HG03095 (cell line): Measurements from ENCODE around the gene IFITM10.

Source experiments
- ATAC-seq: cut with Tn5 transposase; IDR thresholded peaks from one replicate; pipeline ENCODE4 v1.9.1; 2021; ENCODE audit warnings: moderate library complexity; ENCODE audit not compliant: unreplicated experiment

IFITM10 gene

GRCh38 chr11:1742371-1742770, 8.0 kb downstream of the IFITM10 start:
- no peak for ATAC-seq

GRCh38 chr11:1741741-1742140, 8.7 kb downstream of the IFITM10 start:
- no peak for ATAC-seq

DNA sequence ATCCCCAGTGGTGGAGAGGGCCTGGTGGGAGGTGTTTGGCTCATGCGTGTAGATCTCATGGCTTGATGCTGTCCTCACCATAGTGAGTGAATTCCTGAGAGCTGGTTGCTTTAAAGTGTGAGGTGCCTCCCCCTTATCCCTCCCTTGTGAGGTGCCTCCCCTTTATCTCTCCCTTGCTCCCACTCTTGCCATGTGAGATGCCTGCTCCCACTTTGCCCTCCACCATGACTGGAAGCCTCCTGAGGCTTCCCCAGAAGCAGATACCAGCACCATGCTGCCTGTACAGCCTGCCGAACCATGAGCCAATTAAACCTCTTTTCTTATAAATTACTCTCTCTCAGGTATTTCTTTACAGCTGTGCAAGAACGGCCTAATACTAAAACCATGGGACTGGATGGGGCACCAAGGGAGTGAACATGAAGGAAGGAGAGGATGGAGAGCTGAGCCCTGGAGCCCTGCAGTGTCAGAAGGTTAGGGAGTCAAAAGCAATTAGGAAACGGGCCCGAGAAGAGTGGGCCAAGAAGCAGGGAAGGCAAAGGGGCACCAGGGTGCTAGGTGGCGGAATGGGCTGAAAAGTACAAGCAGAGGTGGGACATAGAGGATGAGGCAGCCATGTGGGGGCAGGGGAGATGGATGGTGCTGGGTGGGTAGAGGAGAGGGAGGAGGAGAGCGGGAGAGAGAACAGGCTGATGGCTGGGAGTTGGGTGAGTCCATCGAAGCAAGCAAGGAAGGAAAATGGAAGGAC, 9.4 kb downstream of the IFITM10 start:
- ATAC-seq, result no peak

- no peak for ATAC-seq
These were observed 10.8 kb downstream of the IFITM10 start for GRCh38 chr11:1739576-1739975.

DNA sequence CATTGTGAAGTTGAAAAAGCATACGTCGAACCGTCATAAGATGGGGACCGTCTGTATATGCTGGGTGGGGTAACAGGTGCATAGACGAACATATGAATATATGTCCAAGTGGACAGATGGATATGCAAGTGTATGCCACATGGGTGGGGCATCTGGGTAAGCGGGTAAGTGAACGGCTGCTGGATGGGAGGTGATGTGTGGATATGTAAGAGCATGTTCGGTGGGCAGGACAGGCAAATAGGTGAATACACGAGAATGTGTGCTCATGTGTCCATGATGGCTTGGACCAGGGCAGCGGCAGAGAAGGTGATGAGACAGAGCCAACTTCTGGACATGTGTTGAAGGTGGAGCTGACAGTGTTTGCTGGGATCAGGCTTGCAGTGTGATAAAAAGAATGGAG, 12.0 kb downstream of the IFITM10 start:
- no peak for ATAC-seq

GRCh38 chr11:1737080-1737757, 13.2 kb downstream of the IFITM10 start:
- no peak for ATAC-seq

- no peak for ATAC-seq
These were observed 13.9 kb downstream of the IFITM10 start for GRCh38 chr11:1736447-1736992.

DNA sequence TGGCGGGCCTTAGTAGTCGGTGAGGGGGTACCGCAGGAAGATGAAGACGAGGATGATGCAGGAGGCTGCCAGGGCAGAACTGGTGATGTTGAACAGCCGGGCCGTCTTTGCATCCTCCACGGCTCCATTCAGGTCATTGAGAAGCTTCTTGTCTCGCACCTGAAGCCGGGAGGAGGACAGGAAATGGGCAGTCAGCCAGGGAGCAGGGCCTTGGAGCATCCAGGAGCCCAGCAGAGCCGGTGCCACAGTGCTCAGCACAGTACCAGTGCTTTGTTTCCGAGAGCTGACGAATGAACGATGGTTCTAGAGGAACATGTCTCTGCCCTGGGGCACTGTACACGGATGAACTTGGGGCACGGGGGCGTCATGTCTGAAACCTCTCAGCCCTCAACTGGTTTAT, 15.1 kb downstream of the IFITM10 start:
- ATAC-seq, result no peak

- ATAC-seq, result no peak
These were observed 15.7 kb downstream of the IFITM10 start for GRCh38 chr11:1734641-1735081.

- ATAC-seq, result no peak
These were observed 16.4 kb downstream of the IFITM10 start for GRCh38 chr11:1733716-1734640.

DNA sequence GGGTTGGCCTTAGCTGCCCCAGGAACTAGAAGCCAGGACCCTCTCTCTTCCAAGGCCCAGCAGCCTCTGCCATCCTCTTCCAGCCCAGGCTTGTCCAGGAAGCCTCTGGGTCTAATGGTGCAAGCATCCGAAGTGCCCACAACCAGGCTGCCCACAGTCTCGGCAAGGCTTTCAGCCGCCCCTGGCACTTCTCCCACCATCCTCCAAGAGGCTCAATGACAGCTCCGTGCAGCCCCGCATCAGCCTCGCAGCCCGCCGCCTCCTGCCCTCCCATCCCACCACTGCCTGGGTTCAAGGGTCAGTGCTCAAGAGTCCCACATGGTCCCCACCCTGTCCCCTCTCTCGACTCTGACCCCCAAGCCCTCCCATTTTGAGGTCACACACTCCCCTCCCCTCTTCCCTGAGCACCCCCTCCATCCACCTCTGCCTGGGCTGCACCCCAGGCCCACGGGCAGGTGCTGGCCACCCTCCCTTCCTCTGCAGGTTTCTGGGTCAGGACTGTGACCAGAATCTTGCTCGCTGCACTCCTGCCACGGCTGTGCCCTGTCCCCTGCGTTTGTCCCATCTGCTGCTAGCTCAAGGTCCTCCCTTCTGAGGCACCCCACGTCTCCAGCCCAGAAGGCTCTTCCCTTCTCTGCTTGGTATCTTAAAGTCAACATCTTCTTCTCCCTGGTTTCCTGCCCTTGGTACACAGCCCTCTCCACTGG, 17.2 kb downstream of the IFITM10 start:
- no peak for ATAC-seq

DNA sequence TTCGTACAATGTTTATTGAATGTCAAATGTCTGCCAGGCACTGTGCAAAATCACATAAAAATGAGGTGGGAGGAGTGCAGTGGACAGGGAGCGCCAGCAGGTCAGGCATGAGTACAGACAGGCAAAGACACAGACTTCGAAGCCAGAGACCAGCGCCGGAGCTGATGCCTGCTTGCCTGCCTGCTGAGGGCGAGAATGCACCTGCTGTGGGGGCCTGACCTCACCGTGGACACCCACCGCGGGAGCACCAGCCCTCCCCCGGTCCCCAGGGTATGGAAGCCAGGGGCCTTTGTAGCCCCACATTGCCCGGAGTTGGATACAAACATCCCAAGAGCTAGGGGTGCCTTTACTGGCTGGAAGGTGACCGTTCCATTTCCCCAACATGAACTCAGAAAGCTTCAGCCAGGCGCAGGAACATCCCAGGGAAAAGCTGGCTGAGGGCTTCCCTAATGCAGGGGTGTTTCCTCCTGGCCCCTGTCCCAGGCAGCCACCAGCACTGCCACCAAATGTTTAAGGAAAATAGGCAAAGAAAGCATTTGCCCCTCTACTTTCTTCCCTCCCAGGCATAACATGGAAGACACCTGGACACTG, 17.9 kb downstream of the IFITM10 start:
- no peak for ATAC-seq

GRCh38 chr11:1731451-1732059, 18.8 kb downstream of the IFITM10 start:
- ATAC-seq, result no peak

DNA sequence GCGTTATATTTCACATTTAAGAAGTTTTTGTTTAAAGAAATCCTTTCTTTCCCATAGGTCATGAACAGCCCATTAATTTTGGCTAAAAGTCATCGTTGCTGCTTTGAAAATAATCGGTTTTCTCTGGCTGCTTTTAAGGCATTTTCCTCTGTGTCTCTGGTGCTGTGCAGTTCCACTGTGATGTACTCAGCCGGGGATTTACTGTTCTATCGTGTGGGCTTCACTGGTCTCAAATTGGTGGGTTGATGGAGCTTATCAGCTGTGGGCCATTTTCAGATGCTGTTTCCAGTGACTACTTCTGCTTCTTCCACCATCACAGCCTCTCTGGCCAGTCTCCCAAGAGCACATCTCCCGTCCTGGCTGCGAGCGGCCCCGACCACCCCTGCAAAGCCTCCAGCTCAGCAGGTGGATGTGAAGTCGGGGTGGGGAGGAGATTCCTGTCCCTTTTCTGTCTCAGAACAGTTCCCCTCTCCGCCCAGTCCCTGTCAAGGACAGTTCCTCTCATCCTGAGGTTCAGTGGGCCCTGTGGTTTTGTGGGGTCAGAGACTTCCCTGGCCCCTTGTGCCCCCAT, 20.3 kb downstream of the IFITM10 start:
- ATAC-seq, result no peak

DNA sequence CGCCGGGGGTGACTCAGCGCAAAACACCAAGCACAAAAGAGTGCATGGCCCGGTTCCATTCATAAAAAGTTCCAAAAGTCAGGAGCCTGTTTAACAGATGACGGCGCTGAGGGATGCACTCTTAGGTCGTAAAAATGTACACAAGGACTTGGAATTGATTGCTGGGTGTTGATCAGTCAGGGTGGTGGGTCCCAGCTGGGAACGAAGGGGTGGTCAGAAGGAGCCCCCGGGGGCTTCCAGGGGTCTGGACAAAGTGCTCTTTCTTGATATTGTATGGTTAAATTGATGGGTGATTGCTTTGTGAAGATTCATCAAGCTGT, 20.7 kb downstream of the IFITM10 start:
- ATAC-seq, result no peak

GRCh38 chr11:1728931-1729691, 21.3 kb downstream of the IFITM10 start:
- ATAC-seq, result no peak

- no peak for ATAC-seq
These were observed 22.1 kb downstream of the IFITM10 start for GRCh38 chr11:1728301-1728700.

GRCh38 chr11:1727861-1728260, 22.5 kb downstream of the IFITM10 start:
- no peak for ATAC-seq
